GM23248 (cell line): Measurements from ENCODE around the gene C6orf120.

Experiments
- EZH2 ChIP-seq: fragments of 200-600 bp; sonication (generic); IDR thresholded peaks from 2 replicates; pipeline ENCODE4 v1.6.1; 2018; ENCODE audit warnings: antibody characterized with exemption, mild to moderate bottlenecking; ENCODE audit not compliant: insufficient read depth, poor library complexity, severe bottlenecking
- EZH2phosphoT487 ChIP-seq: fragments of 200-600 bp; sonication (generic); IDR thresholded peaks from 2 replicates; pipeline ENCODE4 v1.6.1; 2018; ENCODE audit warnings: antibody characterized with exemption, moderate library complexity, mild to moderate bottlenecking, low read depth; ENCODE audit not compliant: insufficient read depth

- TF ChIP-seq EZH2 (no peak), EZH2phosphoT487 (no peak)
Observed at GRCh38 chr6:169738204-169738975, 36.5 kb downstream of the C6orf120 start.
